GM12878 (cell line): ENCODE data around the gene AP1M1. TPM values are rescaled to one million over a fixed set of nuclear protein-coding genes. Genes with fewer than 3 reads are reported as not detected.

Experiments used
- ATAC-seq: fragments of 200-7000 bp; cut with Tn5 transposase; 3 replicates; pipeline ENCODE4 v1.9.1; 2020; ENCODE audit warnings: mild to moderate bottlenecking, moderate library complexity
- BruUV-seq: library from RNA; stranded (reverse); fragments of 400-500 nt; replicated peaks from 2 replicates; lab custom pipeline; 2021; lab: Mats Ljungman, UMichigan
- CTCF ChIA-PET: fragments of 300-600 bp; sonication (Branson Sonifier 250); formaldehyde crosslinking; extraction: SDS; loops from one replicate; lab custom pipeline; 2021; ENCODE audit warnings: inconsistent platforms; lab: Yijun Ruan, JAX
- POLR2A ChIA-PET: fragments of 350-600 bp; formaldehyde crosslinking; extraction: SDS; loops from one replicate; lab custom pipeline; 2021; ENCODE audit warnings: inconsistent platforms; lab: Charles Lee
- RAD21 ChIA-PET: fragments of 300-600 bp; sonication (Branson Sonifier 250); formaldehyde crosslinking; loops from one replicate; lab custom pipeline; 2023; ENCODE audit warnings: antibody characterized with exemption; ENCODE audit not compliant: unreplicated experiment; lab: Charles Lee
- SMC1A ChIA-PET: fragments of 300-600 bp; sonication (Branson Sonifier 250); formaldehyde crosslinking; loops from one replicate; lab custom pipeline; 2023; ENCODE audit not compliant: unreplicated experiment, uncharacterized antibody; lab: Charles Lee
- DNase-seq: peaks from one replicate; pipeline ENCODE4 v3.0.0-alpha.2; 2011; ENCODE audit warnings: low read depth, low spot score
- FAIRE-seq: peaks from 3 replicates; lab custom pipeline; 2011; peaks lifted over from hg19 to GRCh38; lab: Jason Lieb, UNC
- H2AFZ ChIP-seq: 2 replicates; pipeline ENCODE4 v1.6.0; 2011; ENCODE audit warnings: low read depth, low read length, control low read depth; ENCODE audit not compliant: control insufficient read depth
- H3K27ac ChIP-seq: 2 replicates; pipeline ENCODE4 v1.5.1; 2011; ENCODE audit warnings: control low read depth; ENCODE audit not compliant: control insufficient read depth, insufficient read depth
- H3K27me3 ChIP-seq, 2 experiments: replicated peaks in 1 of 2; 2 replicates each; pipeline versions ENCODE4 v1.6.0 to v1.6.1; 2011; ENCODE audit warnings: low read length in 1 of 2; ENCODE audit not compliant: control insufficient read depth in 2 of 2, insufficient read depth in 2 of 2
- H3K36me3 ChIP-seq, 2 experiments: 2 replicates each; pipeline ENCODE4 v1.5.1; 2011; ENCODE audit warnings: low read length in 1 of 2; ENCODE audit not compliant: control insufficient read depth in 2 of 2, insufficient read depth in 2 of 2
- H3K4me1 ChIP-seq: 2 replicates; pipeline ENCODE4 v1.6.1; 2011; ENCODE audit warnings: mild to moderate bottlenecking, low read length, moderate library complexity, mixed read lengths; ENCODE audit not compliant: control insufficient read depth, insufficient read depth
- H3K4me2 ChIP-seq: 2 replicates; pipeline ENCODE4 v1.6.0; 2011; ENCODE audit warnings: control low read depth; ENCODE audit not compliant: control insufficient read depth, insufficient read depth
- H3K4me3 ChIP-seq: fragments of 200-600 bp; sonication (generic); 2 replicates; pipeline ENCODE4 v1.5.1; 2016
- H3K79me2 ChIP-seq: 2 replicates; pipeline ENCODE4 v1.6.0; 2011; ENCODE audit warnings: low read length; ENCODE audit not compliant: control insufficient read depth, insufficient read depth
- H3K9ac ChIP-seq: 2 replicates; pipeline ENCODE4 v1.8.0; 2011; ENCODE audit warnings: low read length, control low read depth, mixed read lengths; ENCODE audit not compliant: control insufficient read depth, insufficient read depth
- H3K9me3 ChIP-seq: replicated peaks from 3 replicates; pipeline ENCODE4 v1.5.1; 2011; ENCODE audit warnings: mild to moderate bottlenecking, low read length; ENCODE audit not compliant: control insufficient read depth, insufficient read depth
- H4K20me1 ChIP-seq: 2 replicates; pipeline ENCODE4 v1.6.0; 2011; ENCODE audit not compliant: control insufficient read depth, insufficient read depth
- CEBPZ ChIP-seq: fragments of 150-350 bp; IDR thresholded peaks from 2 replicates; pipeline ENCODE4 v1.6.1; 2016; ENCODE audit warnings: low read depth, low read length
- CHD2 ChIP-seq: IDR thresholded peaks from 2 replicates; pipeline ENCODE4 v1.6.1; 2011; ENCODE audit warnings: low read depth, low read length, improper control_type of control experiment, borderline replicate concordance
- CHD4 ChIP-seq: fragments of 200-600 bp; sonication (generic); IDR thresholded peaks from 2 replicates; pipeline ENCODE4 v1.6.1; 2016; ENCODE audit warnings: mild to moderate bottlenecking
- DPF2 ChIP-seq: fragments of 450-650 bp; IDR thresholded peaks from 2 replicates; pipeline ENCODE4 v1.6.1; 2017; ENCODE audit warnings: mild to moderate bottlenecking
- E2F8 ChIP-seq: fragments of 450-650 bp; IDR thresholded peaks from 2 replicates; pipeline ENCODE4 v1.6.1; 2018; ENCODE audit warnings: mild to moderate bottlenecking, low read depth, moderate library complexity; ENCODE audit not compliant: partially characterized antibody
- ETV6 ChIP-seq, 2 experiments: fragments of 450-650 bp in 1 of 2; IDR thresholded peaks in 1 of 2; conservative IDR thresholded peaks in 1 of 2; 2 replicates each; pipeline ENCODE4 v1.6.1; 2014; ENCODE audit warnings: antibody characterized with exemption in 1 of 2, borderline replicate concordance in 1 of 2, low read depth in 1 of 2, mild to moderate bottlenecking in 1 of 2, moderate library complexity in 1 of 2
- EZH2 ChIP-seq: IDR thresholded peaks from 2 replicates; pipeline ENCODE4 v1.6.1; 2012; ENCODE audit warnings: low read depth, mild to moderate bottlenecking, control low read depth, inconsistent platforms, low read length, borderline replicate concordance; ENCODE audit not compliant: control insufficient read depth
- HDGF ChIP-seq: fragments of 450-650 bp; IDR thresholded peaks from 2 replicates; pipeline ENCODE4 v1.6.1; 2016; ENCODE audit warnings: antibody characterized with exemption
- JUNB ChIP-seq: IDR thresholded peaks from 2 replicates; pipeline ENCODE4 v1.6.1; 2016; ENCODE audit warnings: antibody characterized with exemption, mild to moderate bottlenecking
- LARP7 ChIP-seq: fragments of 450-650 bp; IDR thresholded peaks from 2 replicates; pipeline ENCODE4 v1.6.1; 2017; ENCODE audit warnings: mild to moderate bottlenecking
- MEF2A ChIP-seq: IDR thresholded peaks from 2 replicates; pipeline ENCODE4 v1.6.1; 2011; ENCODE audit warnings: low read depth, mild to moderate bottlenecking, low read length, moderate library complexity; ENCODE audit not compliant: insufficient read depth
- NBN ChIP-seq: fragments of 450-650 bp; IDR thresholded peaks from 2 replicates; pipeline ENCODE4 v1.6.1; 2016
- NFXL1 ChIP-seq: fragments of 450-650 bp; IDR thresholded peaks from 2 replicates; pipeline ENCODE4 v1.6.1; 2017; ENCODE audit warnings: antibody characterized with exemption, mild to moderate bottlenecking, borderline replicate concordance
- NR2C2 ChIP-seq: IDR thresholded peaks from 2 replicates; pipeline ENCODE4 v1.6.1; 2011; ENCODE audit warnings: borderline replicate concordance, low read depth; ENCODE audit not compliant: control insufficient read depth, insufficient read length
- SIN3A ChIP-seq: IDR thresholded peaks from 2 replicates; pipeline ENCODE4 v1.6.1; 2012; ENCODE audit warnings: low read depth, low read length, improper control_type of control experiment
- TCF3 ChIP-seq: IDR thresholded peaks from 2 replicates; pipeline ENCODE4 v1.6.1; 2012; ENCODE audit warnings: low read depth, mild to moderate bottlenecking, low read length, borderline replicate concordance; ENCODE audit not compliant: insufficient read depth
- ZNF24 ChIP-seq: fragments of 450-650 bp; IDR thresholded peaks from 2 replicates; pipeline ENCODE4 v1.6.1; 2017; ENCODE audit warnings: antibody characterized with exemption, mild to moderate bottlenecking
- WGBS: methylation state at CpG from one replicate; pipeline ENCODE4 v1.1.6; 2016; ENCODE audit warnings: low lambda C conversion rate; ENCODE audit not compliant: insufficient replicate concordance, insufficient coverage; ENCODE audit errors: missing lambda C conversion rate; 5-methylcytosine and 5-hydroxymethylcytosine counted together
- in situ Hi-C: fragments of 300-500 bp; cut with MboI; formaldehyde crosslinking; loops from 9 replicates; pipeline ENCODE4 v1.14.3; 2018; ENCODE audit warnings: mixed read lengths
- intact Hi-C: fragments of 100-400 bp; cut with micrococcal nuclease; formaldehyde crosslinking; loops from one replicate; pipeline ENCODE4 v1.14.2; 2022; ENCODE audit not compliant: unreplicated experiment
- polyA plus RNA-seq, 11 experiments: library from polyadenylated mRNA; depleted of rRNA in 4 of 11; unstranded in 6 of 11; stranded (reverse) in 5 of 11; fragments of >200 nt; fragmentation: Nextera tagmentation in 4 of 11; fragmentation: Illumina TruSeq in 1 of 11; extraction: Ambion mirVana in 4 of 11; extraction: Trizol in 1 of 11; gene quantifications; 1 replicate in 1 of 11; 2 replicates in 10 of 11; pipeline versions ENCODE4 v1.2.1 to v1.2.3, GENCODE V29; 2011 to 2016; ENCODE audit warnings: inconsistent platforms in 2 of 11, missing spikeins in 2 of 11, low read depth in 1 of 11
- total RNA-seq, 4 experiments: library from RNA; depleted of rRNA in 3 of 4; stranded (reverse); fragments of >200 nt in 3 of 4; fragmentation: Illumina TruSeq in 1 of 4; extraction: Trizol in 1 of 4; gene quantifications; 2 replicates each; pipeline versions ENCODE4 v1.2.1 to v1.2.3, GENCODE V29; 2013 to 2021

The AP1M1 gene
- total and polyA plus RNA-seq, 10 of the 15 experiments (the other 5 are each of a cell fraction or from before 2014, with no cell fraction given): 1.0 to 116 (median 44.7) TPM

- no peak overlapping the region for H3K27ac ChIP-seq
- H3K36me3 ChIP-seq: peaks cover 3 to 9% of the 10 kb centered on the region in 2 experiments; a peak in 3 of 4 replicates
- ChIA-PET CTCF (no interaction called here), POLR2A (no interaction called here), RAD21 (no interaction called here), SMC1A (no interaction called here)
- in situ Hi-C loops (no loop called here), intact Hi-C loops (no loop called here)
- H3K9ac ChIP-seq: no peak overlapping the region
- no peak overlapping the region for H2AFZ ChIP-seq
- no peak for FAIRE-seq
- H3K4me2 ChIP-seq: no peak overlapping the region
- no peak overlapping the region for H3K4me3 ChIP-seq
- no peak; the same call in 2 of the 3 replicates for ATAC-seq
- no peaks in the 10 kb centered on the region for H3K4me1 ChIP-seq
- no peaks in the 10 kb centered on the region for H3K79me2 ChIP-seq
- no peaks in the 10 kb centered on the region for H4K20me1 ChIP-seq
- WGBS: 65% methylated on average over 14 of the region's 19 CpGs
- H3K9me3 ChIP-seq: no peaks in the 10 kb centered on the region
- H3K27me3 ChIP-seq: no peaks in the 10 kb centered on the region
- BruUV-seq: no TSS peak
- TF ChIP-seq DPF2 (no peak), ZNF24 (no peak), SIN3A (no peak), TCF3 (no peak), JUNB (no peak), HDGF (no peak), NBN (no peak), NR2C2 (no peak), CHD2 (no peak), ETV6 (conservative IDR thresholded peaks at IDR 0.05 in 1 of 2, IDR thresholded peaks at IDR 0.05 in 1 of 2; ENCODE audit: borderline replicate concordance in 1 of 2, low read depth in 1 of 2) (no peak), CHD4 (no peak), CEBPZ (no peak), EZH2 (no peak), NFXL1 (no peak), E2F8 (no peak), MEF2A (no peak), LARP7 (no peak)
- TF ChIP-seq, all 136 proteins: peak for 0
- DNase-seq: no peak
Observed at GRCh38 chr19:16233836-16234551, 36.3 kb downstream of the AP1M1 start.
